SKM-1 (cell line): ENCODE data around the gene PM20D1.
"Not testable (repeated sequence)": the region's sequence is repeated elsewhere in the genome, so short reads cannot be mapped to it uniquely, and the experiment has no call there.

Source experiments
- DNase-seq: peaks from one replicate; lab custom pipeline; 2025; ENCODE audit not compliant: unreplicated experiment; lab: John Stamatoyannopoulos, UW

PM20D1 gene

DNA sequence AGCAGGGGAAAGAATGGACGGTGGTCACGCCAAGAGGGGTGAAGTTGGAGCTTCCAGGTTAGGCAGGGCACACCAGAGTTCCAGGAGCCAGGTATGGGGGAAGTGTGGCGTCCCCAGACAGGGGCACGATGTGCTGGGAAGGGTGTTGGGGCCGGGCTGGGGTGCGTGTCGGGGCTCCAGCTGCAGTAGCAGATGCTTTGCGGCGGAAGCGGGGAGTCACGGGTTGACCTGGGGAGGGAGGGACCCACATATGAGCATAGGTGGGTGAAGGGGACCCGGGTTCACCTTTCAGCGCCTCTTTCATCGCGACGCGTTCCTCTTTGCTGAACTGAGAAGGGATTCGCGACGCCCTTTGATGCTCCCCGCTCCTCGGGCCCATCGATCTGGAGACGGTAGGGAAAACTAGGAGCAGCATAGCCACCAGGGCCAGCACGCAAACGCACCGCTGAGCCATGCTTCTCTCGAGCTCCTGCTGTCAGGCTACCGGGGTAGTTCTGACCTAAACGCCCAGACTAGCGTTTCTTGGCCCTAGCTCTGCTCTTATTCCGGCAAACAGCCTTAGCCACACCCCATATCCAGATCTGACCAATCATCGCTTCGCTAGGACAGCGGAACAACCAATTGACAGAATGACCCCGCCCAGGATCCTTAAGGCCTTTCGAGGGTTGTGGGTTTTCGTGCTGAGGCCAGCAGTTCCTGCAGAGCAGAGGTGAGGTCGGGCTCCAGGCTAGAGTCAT is at the start of gene PM20D1:
Gene PM20D1 (minus strand): TSS at position 514 of the 737 bp plus-strand sequence. CDS start 60 bp downstream, at position 454.
- DNase-seq, result no peak

- DNase-seq, result no peak
Observed at GRCh38 chr1:205896351-205896750, 46.4 kb upstream of the PM20D1 start.

DNA sequence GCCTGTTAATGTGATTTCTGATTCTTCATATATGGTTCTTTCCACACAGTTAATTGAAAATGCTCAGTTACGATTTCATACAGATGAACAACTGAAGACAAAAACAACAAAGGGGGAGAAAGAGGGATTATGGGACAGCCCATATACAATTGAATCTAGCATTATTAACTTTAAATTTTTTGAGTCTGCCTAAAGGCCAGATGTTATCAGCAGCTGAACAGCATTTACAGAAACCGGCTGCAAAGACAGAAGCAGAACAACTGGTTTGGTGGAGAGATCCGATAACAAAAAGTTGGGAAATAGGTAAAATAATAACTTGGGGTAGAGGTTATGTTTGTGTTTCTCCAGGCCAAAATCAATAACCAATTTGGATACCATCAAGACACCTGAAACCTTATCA is 44.2 kb upstream of the PM20D1 start:
- not testable (repeated sequence) for DNase-seq

DNA sequence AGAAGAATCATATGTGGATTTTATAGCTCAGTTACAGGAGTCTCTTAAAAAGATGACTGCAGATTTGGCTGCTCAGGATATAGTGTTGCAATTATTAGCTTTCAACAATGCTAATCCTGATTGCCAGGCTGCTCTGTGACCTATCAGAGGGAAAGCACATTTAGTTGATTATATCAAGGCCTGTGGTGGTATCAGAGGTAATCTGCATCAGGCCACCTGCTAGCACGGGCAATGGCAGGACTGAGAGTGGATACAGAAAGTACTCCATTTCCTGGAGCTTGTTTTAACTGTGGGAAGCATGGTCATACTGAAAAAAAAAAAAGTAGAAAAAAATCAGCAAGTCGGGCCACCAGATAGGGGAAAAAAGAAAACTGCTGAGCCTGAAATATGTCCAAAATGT is 42.2 kb upstream of the PM20D1 start:
- not testable (repeated sequence) for DNase-seq

GRCh38 chr1:205891481-205891880 is 41.5 kb upstream of the PM20D1 start:
- not testable (repeated sequence) for DNase-seq

- DNase-seq, result not testable (repeated sequence)
Observed at GRCh38 chr1:205890631-205891030, 40.7 kb upstream of the PM20D1 start.

DNA sequence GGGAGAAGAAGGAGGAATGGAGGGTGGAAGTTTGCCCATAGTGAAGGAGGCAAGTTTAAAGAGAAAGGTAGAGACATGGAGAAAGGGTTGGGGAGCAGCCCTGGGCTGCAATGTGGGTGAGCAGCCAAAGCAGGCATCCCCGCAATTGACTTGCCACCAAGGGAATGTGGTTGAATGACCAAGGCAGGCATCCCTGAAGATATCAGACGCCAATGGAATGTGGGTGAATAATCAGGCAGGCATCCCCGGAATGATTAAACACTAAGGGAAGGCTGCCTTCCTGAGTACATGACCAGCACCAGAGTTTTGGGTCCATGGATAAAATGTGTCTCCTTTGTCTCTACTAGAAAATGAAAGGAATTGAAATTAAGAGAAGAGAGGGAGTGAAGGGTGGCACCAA is 39.8 kb upstream of the PM20D1 start:
- DNase-seq, result not testable (repeated sequence)

GRCh38 chr1:205889006-205889405 is 39.1 kb upstream of the PM20D1 start:
- not testable (repeated sequence) for DNase-seq

- no peak for DNase-seq
Observed at GRCh38 chr1:205883792-205884191, 33.9 kb upstream of the PM20D1 start.

DNA sequence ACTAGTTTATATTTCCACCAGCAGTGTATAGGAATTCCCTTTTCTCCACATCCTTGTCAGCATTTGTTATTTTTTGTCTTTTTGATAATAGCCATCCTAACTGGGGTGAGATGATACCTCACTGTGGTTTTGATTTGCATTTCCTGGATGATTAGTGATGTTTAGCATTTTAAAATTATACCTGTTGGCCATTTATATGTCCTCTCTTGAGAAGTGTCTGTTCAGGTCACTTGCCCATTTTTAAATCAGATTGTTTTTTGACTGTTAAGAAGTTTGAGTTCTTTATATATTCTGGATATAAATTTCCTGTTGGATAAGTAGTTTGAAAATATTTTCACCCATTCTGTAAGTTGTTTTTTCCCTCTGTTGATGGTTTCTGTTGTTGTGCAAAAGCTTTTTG is 31.0 kb upstream of the PM20D1 start:
- DNase-seq, result no peak

- no peak for DNase-seq
Observed at GRCh38 chr1:205879974-205880373, 30.0 kb upstream of the PM20D1 start.

- no peak for DNase-seq
Observed at GRCh38 chr1:205878026-205878425, 28.1 kb upstream of the PM20D1 start.

DNA sequence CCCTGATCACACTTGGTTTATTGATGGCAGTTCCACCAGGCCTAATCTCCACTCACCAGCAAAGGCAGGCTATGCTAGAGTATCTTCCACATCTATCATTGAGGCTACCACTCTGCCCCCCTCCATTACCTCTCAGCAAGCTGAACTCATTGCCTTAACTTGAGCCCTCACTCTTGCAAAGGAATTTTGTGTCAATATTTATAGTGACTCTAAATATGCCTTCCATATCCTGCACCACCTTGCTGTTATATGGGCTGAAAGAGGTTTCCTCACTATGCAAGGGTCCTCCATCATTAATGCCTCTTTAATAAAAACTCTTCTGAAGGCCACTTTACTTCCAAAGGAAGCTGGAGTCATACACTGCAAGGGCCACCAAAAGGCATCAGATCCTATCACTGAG is 23.2 kb upstream of the PM20D1 start:
- DNase-seq, result not testable (repeated sequence)

GRCh38 chr1:205870236-205870635 is 20.3 kb upstream of the PM20D1 start:
- no peak for DNase-seq

- DNase-seq, result no peak
Observed at GRCh38 chr1:205861540-205861939, 11.6 kb upstream of the PM20D1 start.

DNA sequence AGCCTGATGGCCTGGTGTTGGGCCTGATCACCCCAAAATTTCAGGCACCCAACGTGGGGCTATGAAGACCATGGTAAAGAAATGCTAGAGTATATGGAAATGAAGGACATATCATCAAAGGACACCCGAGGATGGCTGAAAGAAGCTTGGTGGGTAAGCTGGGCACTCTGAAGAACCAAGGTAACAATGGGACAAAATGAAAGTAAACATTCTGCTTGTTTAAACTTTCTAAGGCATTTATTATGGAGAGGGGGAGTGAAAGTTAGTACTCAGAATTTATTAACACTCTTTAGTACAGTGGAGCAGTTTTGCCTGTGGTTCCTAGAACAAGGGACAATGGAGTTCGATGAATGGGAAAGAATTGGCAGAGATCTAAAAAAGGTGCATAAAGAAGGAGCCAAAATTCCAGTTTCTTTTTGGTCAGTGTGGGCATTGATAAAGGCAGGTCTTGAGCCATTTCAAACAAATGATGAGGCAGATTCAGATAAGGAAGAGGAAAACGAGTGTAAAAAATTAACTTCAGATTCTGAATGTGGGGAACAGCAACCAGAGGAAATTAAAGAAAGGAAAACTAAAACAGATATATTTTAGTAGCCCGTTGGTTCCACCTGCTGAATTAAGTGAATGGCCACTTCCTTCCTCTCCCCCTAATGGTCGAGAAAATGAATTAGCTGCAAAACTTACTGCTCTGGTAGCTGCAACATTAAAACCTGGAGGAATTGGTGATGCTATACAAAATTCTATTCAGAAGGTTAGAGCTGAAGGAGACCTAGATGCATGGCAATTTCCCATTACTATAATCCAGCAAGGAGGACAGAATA is 8.4 kb upstream of the PM20D1 start:
- no peak for DNase-seq

DNA sequence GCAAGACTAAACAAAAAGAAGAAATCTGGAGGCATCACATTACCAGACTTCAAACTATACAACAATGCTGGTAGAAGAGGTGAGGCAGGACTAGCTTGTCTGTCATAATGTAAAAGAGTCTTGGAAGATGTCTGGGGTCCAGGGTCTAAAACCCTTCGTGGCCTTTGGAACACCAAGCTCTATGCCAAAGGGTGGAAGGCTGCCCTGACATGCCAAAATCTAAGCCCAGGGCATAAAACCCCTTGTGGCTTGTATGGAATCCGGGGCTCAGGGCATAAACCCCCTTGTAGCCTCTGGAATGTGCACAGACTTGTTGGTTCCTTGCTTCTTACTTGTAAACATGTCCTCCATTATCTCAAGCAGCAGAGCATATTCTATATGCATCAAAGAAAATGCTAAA is 7.6 kb upstream of the PM20D1 start:
- not testable (repeated sequence) for DNase-seq

DNA sequence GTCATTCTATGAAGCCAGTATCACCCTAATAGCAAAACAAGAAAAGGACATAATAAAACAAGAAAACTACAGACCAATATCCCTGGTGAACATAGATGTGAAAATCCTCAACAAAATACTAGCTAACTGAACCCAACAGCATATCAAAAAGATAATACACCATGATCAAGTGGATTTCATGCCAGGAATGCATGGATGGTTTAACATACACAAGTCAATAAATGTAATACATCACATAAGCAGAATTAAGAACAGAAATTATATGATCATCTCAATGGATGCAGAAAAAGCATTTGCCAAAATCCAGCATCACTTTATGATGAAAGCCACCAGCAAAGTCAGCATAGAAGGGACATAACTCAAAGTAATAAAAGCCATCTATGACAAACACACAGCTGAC is 6.5 kb upstream of the PM20D1 start:
- no peak for DNase-seq

GRCh38 chr1:205852969-205853368 is 3.0 kb upstream of the PM20D1 start:
- DNase-seq, result no peak

DNA sequence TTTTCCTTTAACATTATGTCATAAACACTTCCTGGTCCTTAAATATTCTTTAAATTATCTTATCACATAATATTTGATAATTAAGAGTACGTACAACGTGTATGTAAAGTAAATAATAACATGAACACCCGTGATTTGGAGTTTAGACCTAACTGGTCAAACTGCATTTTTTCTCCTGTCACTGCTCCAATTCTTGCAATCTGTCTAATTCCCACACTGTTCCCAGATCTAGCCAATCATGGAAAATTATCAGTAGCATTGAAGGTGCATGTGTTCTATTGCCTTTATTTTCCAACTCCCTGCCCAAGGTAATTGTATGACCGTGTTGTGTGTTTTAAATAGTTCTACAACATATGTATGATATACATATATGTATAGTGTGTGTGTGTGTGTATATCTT is 2.1 kb upstream of the PM20D1 start:
- no peak for DNase-seq

GRCh38 chr1:205843036-205843859 is 6.7 kb downstream of the PM20D1 start:
- no peak for DNase-seq
